Stimulated activated CD4-positive, alpha-beta T cell treated with anti-CD3 and anti-CD28 coated beads, TNF-alpha, amount 100 ng/mL, for 24 hours (primary cell): ENCODE measurements around the gene ITIH1.
"Not testable (repeated sequence)": the region's sequence is repeated elsewhere in the genome, so short reads cannot be mapped to it uniquely, and the experiment has no call there.

Source experiments
- DNase-seq, 3 experiments: peaks; one replicate each; pipeline ENCODE4 v3.0.0-alpha.2; 2020; ENCODE audit warnings: low read depth in 3 of 3

The ITIH1 gene

DNA sequence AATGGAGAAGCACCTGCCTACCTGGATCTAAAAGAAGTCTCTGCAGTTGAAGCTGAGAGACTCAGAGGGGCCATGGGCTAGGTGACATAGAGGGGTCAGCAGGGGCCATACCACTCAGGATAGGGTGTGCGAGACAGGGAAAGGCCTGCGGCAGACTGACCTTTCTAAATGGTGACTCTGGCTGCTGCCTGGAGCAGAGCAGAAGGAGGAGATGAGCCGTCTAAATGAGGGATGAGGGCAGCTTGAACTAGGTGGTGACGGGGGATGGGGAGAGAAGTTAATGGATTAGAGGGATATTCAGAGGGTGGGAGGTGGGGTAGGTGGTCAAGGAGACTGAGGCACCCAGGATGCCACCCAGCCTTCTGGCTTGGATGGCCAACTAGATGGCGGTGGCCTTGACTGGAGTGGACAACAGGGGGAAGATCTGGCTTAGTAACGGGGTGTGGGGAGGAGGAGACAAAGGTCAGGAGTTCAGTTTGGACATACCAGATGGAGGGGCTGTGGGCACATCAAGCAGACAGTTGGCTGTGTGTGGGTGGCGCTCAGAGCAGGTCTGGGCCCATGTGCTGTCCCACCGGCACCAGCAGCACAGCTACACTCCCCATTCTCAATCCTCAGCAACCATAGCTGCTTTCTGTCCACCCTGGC, 3.2 kb upstream of the ITIH1 start:
- DNase-seq, result no peak

GRCh38 chr3:52774901-52775864, 2.2 kb upstream of the ITIH1 start:
- DNase-seq, result no peak

- no peak for DNase-seq
Measured at GRCh38 chr3:52775877-52776276, 1.5 kb upstream of the ITIH1 start.

- DNase-seq, result not testable (repeated sequence)
Measured at GRCh38 chr3:52776486-52776885, 913 bp upstream of the ITIH1 start.

DNA sequence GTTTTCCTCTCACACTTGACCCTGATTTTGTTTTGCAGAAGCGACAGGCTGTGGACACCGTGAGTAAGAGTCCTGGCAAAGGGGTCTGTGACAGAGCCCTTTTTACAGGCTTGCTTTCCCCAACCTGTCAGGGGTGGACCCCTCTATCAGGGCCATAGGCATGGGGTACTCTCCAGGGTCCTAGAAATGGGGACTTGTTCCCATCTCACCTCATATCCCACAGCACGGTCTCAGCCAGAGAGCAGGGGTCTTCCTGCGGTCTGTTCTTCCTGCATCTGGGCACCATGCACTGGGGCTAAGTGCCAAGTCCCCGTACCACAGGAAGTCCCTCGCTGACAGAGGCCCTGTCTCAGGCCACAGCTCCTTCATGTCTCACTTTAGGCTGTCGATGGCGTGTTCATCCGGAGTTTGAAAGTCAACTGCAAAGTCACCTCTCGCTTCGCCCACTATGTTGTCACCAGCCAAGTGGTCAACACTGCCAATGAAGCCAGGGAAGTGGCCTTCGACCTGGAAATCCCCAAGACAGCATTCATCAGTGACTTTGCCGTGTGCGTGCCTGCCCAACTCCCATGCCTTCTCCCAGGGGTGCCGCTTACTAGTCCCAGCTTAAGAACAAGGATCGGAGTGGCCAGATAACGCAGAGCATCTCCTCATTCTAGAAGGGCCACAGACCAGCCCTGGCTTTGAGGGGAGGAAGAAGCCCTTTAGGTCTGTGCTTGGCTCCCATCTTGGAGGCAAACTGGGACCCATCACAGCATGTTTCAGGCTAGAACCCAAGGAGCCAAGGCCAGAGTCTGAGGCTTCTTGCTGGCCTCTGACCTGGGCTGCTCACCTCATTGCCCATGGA, 783 bp downstream of the ITIH1 start:
- no peak for DNase-seq

DNA sequence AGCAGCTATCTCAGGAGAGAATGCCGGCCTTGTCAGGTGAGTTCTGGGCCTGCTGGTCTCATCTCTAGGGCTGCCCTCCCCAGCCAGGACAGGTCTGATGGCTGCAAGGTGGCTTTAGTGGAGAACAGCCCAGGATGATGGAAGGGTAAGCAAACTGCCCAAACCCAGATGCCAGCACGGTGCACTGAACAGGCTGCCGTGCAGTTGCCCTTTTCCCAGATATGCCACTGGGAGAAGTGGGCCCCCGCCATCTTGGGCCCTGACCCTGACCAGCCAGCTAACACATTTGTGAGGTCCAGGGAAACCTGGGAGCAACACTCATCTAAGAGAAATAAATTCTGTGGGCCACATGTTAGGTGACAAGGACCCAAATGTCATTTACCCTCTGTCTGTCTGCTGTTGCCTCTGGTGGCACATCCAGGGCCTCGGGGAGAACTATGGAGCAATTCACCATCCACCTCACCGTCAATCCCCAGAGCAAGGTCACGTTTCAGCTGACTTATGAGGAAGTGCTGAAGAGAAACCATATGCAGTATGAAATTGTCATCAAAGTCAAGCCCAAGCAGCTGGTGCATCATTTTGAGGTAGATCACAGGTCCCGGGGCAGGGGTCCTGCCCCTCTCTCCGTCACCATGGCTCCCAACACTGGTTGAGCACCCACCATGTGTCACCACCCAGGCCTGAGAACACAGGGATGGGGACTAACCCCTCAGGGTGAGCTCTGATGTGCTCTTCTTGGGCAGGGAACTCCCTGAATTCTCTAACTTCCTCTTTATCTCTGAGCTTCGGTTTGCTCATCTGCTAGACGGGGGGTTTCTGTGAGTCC, 1.8 kb downstream of the ITIH1 start:
- DNase-seq, result no peak

GRCh38 chr3:52779837-52780585, 2.6 kb downstream of the ITIH1 start:
- no peak for DNase-seq

DNA sequence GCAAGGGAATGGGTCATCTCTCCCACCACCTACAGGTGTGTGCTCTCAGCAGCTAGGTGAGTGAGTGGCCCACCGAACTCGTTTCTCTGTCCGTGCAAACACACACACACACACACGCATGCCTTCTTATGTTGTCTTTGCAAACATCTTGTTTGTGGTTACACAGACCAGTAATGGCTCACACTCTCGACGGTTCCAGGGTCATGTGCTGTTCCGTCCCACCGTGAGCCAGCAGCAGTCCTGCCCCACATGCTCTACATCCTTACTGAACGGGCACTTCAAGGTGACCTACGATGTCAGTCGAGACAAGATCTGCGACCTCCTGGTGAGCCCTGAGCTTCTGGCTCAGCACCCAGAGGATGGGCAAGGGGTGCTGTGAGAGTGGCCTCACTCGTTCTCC, 4.3 kb downstream of the ITIH1 start:
- no peak for DNase-seq

DNA sequence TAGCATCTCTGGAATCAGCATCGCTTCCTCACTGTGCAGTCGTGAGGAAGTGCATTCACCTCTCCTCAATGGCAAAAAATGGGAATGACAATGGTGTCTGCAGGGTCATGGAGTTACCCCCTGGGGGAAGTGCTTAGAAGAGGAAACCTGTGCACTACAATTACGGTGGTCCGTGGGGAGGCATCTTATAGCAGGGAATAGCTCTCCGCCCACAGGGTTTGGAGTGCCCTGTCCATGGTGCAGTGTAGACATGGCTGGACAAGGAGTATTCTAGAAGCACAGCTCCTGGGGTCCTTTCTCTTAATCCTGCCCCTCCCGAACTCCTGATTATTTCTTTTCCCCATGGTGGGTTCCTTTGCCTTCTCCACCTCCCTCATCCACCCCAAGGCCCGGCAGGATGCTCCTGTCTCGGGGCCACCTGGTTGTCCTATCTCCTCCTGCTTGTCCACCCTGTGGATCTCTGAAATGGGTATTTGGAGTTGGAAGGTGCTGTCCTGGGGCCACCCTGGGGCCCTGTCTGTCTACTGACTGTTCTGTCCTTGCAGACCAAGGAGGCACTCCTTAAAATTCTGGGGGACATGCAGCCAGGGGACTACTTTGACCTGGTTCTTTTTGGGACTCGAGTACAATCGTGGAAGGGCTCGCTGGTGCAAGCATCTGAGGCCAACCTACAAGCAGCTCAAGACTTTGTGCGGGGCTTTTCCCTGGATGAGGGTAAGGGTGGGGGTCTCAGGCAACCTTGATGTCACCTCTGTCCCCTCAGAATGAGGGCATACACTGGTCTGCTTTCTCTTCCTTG, 5.2 kb downstream of the ITIH1 start:
- DNase-seq, result no peak

DNA sequence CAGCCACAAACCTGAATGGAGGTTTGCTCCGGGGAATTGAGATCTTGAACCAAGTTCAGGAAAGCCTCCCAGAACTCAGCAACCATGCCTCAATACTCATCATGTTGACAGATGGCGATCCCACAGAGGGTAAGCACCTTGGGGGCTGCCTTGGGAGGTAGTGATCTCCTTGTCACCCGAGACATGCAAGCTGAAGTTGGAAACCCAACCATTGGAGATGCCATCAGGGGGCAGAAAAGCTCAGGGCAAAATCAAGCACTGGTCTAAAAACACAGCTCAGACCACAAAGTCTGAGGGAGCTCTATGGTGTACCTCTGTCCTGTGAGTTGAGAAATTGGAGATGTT, 5.8 kb downstream of the ITIH1 start:
- no peak for DNase-seq

DNA sequence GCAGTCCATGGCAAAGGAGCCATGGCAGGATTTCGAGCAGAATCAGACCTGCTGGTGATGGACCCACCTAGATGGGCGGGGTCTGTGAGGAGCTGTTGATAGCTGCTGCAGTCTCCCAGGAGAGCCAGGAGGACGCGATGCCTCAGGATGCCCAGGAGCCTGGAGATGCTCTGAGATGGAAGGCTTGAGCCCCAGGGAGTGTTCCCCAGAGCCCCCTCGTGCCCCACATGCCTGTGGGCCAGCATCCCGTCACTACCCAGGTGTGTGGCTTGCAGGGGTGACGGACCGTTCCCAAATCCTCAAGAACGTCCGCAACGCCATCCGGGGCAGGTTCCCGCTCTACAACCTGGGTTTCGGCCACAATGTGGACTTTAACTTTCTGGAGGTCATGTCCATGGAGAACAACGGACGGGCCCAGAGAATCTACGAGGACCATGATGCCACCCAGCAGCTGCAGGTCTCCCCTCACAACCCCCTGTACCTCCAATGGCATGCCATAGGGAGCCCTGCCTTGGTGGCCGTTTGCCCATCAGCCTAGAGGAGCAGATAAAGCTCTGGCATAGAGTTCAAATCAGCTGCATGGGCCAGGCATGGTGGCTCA, 6.7 kb downstream of the ITIH1 start:
- no peak for DNase-seq

DNA sequence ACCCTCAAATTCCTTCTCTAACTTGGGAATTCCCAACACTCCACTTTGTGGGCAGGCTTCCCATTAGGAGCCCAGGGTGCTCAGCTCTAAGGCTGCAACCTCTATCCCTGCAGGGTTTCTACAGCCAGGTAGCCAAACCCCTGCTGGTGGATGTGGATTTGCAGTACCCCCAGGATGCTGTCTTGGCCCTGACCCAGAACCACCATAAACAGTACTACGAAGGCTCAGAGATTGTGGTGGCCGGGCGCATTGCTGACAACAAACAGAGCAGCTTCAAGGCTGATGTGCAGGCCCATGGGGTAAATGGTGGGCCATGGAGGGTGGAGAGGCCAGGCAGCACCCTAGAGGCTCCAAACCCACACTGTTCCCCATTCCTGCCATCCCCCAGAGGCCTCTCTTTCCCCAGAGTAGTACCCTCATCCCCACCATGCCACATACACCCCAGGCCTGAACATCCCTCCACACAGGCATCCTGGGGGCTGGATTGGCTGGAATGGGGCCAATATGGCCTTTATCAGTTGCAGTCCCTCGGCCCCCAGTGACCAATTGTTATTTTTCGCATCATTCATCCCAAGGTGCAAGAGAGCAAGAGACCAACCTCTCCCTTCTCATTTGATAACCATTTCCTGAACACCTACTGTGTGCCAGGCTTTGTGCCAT, 7.7 kb downstream of the ITIH1 start:
- no peak for DNase-seq

GRCh38 chr3:52786330-52787215, 9.2 kb downstream of the ITIH1 start:
- DNase-seq, result no peak

GRCh38 chr3:52787246-52787645, 9.8 kb downstream of the ITIH1 start:
- no peak for DNase-seq

- DNase-seq, result no peak
Measured at GRCh38 chr3:52787672-52788625, 10.6 kb downstream of the ITIH1 start.

DNA sequence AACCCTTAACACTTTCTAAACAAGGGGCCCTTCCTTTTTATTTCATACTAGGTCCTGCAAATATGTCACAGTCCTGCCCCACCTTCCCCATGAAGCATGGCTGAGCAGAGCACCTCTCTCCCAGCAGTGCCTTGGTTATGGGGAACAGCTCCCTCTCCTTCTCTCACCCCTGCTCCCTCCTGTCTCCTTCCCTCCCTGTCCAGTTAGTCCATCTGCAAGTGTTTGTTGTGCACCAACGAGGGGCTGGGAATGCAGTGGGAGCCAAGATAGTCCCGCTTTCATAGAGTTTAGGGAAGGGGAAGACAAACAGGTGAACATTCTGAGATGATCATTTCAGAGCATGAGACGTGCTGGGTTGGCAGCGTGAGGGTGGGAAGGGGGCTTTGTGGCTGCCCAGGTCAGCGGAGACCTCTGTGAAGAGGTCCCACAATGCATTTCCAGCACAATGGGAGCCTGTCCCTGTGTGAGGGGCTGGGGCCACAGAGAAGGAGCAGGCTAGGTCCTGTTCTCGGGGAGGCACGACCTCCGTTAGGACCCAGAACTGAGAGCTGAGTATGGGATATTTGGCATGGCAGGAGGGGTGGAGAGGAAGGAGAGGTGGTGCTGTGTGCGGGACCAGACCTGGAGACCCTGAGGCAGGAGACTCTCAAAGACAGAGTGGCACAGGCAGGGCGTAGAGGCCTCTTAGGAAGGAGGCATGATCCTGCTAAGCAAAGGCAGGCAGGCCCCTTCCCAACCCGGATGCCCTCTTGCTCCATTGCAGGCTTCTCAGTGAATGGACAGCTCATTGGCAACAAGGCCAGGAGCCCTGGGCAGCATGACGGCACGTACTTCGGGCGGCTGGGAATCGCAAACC, 11.7 kb downstream of the ITIH1 start:
- no peak for DNase-seq
